Measurements from ENCODE around the gene CEP120. TPM values are rescaled to one million over a fixed set of nuclear protein-coding genes. Genes with fewer than 3 reads are reported as not detected.

Gene CEP120
- total and polyA plus RNA-seq, 2 experiments from 2014 or later: 7.5 to 16.4 TPM

GRCh38 chr5:123449424-123449974 lies 26.3 kb upstream of the CEP120 start:
- TF ChIP-seq EZH2 (IDR thresholded peaks at IDR 0.05; ENCODE audit: insufficient read depth, poor library complexity, severe bottlenecking) (no peak), EZH2phosphoT487 (IDR thresholded peaks at IDR 0.05; ENCODE audit: insufficient read depth, low read depth) (no peak)
- H3K27ac ChIP-seq: no peak overlapping the region
- H3K4me3 ChIP-seq: no peak overlapping the region
- no peaks in the 10 kb centered on the region for H3K79me2 ChIP-seq (ENCODE audit: insufficient read depth)
- H3K9me3 ChIP-seq (ENCODE audit: low read depth): no peaks in the 10 kb centered on the region
- 85 to 94% methylated on average over 2 of the region's 2 CpGs for WGBS, 2 experiments (ENCODE audit: low coverage in 1 of 2, low lambda C conversion rate in 2 of 2, missing lambda C conversion rate in 2 of 2)
- H3F3A ChIP-seq (ENCODE audit: insufficient read depth): no peaks in the 10 kb centered on the region
- H3K4me1 ChIP-seq (ENCODE audit: insufficient read depth): no peaks in the 10 kb centered on the region
- DNase-seq: no peak
- no peaks in the 10 kb centered on the region for H3K9me2 ChIP-seq (ENCODE audit: insufficient read depth)
- no peak overlapping the region for H3K9ac ChIP-seq
- H3K36me3 ChIP-seq (ENCODE audit: low read depth): no peaks in the 10 kb centered on the region
- no peaks in the 10 kb centered on the region for H4K20me1 ChIP-seq (ENCODE audit: insufficient read depth)
- H3K4me2 ChIP-seq (ENCODE audit: unreplicated experiment): no peak overlapping the region
- H2AFZ ChIP-seq: no peak overlapping the region; the same call in 1 of the 2 replicates
- no peaks in the 10 kb centered on the region for H3K27me3 ChIP-seq (replicated peaks; ENCODE audit: insufficient read depth)
- in situ Hi-C loops (cut with MboI): no loop called here

GRCh38 chr5:123448743-123449142 lies 25.5 kb upstream of the CEP120 start:
- in situ Hi-C loops (cut with MboI): no loop called here
- no peaks in the 10 kb centered on the region for H4K20me1 ChIP-seq (ENCODE audit: insufficient read depth)
- no peak overlapping the region for H3K9ac ChIP-seq
- no peaks in the 10 kb centered on the region for H3K9me3 ChIP-seq (ENCODE audit: low read depth)
- no peaks in the 10 kb centered on the region for H3F3A ChIP-seq (ENCODE audit: insufficient read depth)
- TF ChIP-seq EZH2phosphoT487 (IDR thresholded peaks at IDR 0.05; ENCODE audit: insufficient read depth, low read depth): no peak
- TF ChIP-seq EZH2 (IDR thresholded peaks at IDR 0.05; ENCODE audit: insufficient read depth, poor library complexity, severe bottlenecking): no peak
- H3K79me2 ChIP-seq (ENCODE audit: insufficient read depth): no peaks in the 10 kb centered on the region
- WGBS, 2 experiments (ENCODE audit: low coverage in 1 of 2, low lambda C conversion rate in 2 of 2, missing lambda C conversion rate in 2 of 2): 85 to 87% methylated on average over 6 of the region's 6 CpGs
- H3K4me2 ChIP-seq (ENCODE audit: unreplicated experiment): no peak overlapping the region
- H3K4me1 ChIP-seq (ENCODE audit: insufficient read depth): no peaks in the 10 kb centered on the region
- no peak for DNase-seq
- no peaks in the 10 kb centered on the region for H3K27me3 ChIP-seq (replicated peaks; ENCODE audit: insufficient read depth)
- H3K9me2 ChIP-seq (ENCODE audit: insufficient read depth): no peaks in the 10 kb centered on the region
- no peak overlapping the region for H3K27ac ChIP-seq
- H3K36me3 ChIP-seq (ENCODE audit: low read depth): no peaks in the 10 kb centered on the region
- H3K4me3 ChIP-seq: no peak overlapping the region
- H2AFZ ChIP-seq: no peak overlapping the region

DNA sequence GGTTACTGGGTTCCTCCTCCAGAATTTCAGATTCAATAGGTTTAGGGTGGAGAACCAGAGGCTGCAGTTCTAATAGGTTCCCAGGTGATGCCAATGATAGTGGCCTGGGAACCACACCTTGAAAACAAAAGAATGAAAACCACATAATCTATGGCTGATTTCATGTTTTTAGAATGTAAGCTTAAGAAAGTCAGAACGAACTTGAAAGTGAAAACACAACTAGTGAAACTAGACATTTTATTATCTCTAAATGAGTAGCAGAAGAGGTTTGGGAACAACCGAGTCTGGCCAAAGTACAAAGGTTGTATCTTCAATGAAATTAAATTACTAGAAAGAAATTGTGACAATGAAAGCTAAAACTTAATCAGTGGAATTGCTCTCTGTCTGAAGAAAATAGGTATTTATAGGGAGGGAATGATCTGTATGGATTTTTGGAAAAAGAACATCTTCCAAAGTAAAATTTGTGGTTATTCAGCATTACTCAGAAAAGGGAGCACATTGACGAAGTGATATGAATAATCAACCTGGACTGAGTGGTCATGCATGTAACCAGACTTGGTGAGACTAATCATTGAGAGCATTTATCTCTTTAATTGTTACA lies 24.9 kb upstream of the CEP120 start:
- Histone ChIP-seq H3K4me1 (ENCODE audit: insufficient read depth) (no peaks in the 10 kb centered on the region), H3K36me3 (ENCODE audit: low read depth) (no peaks in the 10 kb centered on the region), H4K20me1 (ENCODE audit: insufficient read depth) (no peaks in the 10 kb centered on the region), H3K9me3 (ENCODE audit: low read depth) (no peaks in the 10 kb centered on the region), H3F3A (ENCODE audit: insufficient read depth) (no peaks in the 10 kb centered on the region), H3K27me3 (replicated peaks; ENCODE audit: insufficient read depth) (no peaks in the 10 kb centered on the region), H3K4me3 (no peak overlapping the region), H3K27ac (no peak overlapping the region), H3K9ac (no peak overlapping the region), H3K4me2 (ENCODE audit: unreplicated experiment) (no peak overlapping the region), H3K9me2 (ENCODE audit: insufficient read depth) (no peaks in the 10 kb centered on the region), H3K79me2 (ENCODE audit: insufficient read depth) (no peaks in the 10 kb centered on the region), H2AFZ (no peak overlapping the region)
- in situ Hi-C loops (cut with MboI): no loop called here
- no peak for DNase-seq
- WGBS, 2 experiments (ENCODE audit: low coverage in 1 of 2, low lambda C conversion rate in 2 of 2, missing lambda C conversion rate in 2 of 2): 44 to 54% methylated on average over 3 of the region's 3 CpGs
- no peak for TF ChIP-seq EZH2phosphoT487 (IDR thresholded peaks at IDR 0.05; ENCODE audit: insufficient read depth, low read depth)
- TF ChIP-seq EZH2 (IDR thresholded peaks at IDR 0.05; ENCODE audit: insufficient read depth, poor library complexity, severe bottlenecking): no peak

DNA sequence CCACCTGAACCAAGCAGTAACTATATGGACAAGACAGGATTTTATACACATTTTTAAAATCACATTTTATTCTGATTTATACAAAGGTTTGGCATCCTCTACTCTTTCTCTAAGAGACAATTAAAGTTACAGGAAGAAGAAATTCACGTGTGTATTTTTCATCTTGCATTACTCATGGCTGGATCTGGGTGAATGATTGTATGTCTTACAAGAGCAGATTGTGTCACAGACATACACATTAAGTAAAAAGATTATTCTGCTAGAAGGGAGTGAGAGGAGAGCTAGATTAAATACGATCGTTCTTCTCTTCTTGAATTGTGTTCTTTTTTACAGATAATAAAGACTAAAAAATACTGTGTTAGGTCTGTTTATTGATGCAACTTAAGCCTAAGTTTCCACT lies 20.8 kb upstream of the CEP120 start:
- Histone ChIP-seq H3K4me1 (ENCODE audit: insufficient read depth) (no peaks in the 10 kb centered on the region), H3K36me3 (ENCODE audit: low read depth) (no peaks in the 10 kb centered on the region), H3K4me3 (no peak overlapping the region), H3K27ac (no peak overlapping the region), H3K79me2 (ENCODE audit: insufficient read depth) (no peaks in the 10 kb centered on the region), H3F3A (ENCODE audit: insufficient read depth) (no peaks in the 10 kb centered on the region), H4K20me1 (ENCODE audit: insufficient read depth) (no peaks in the 10 kb centered on the region), H3K9me2 (ENCODE audit: insufficient read depth) (no peaks in the 10 kb centered on the region), H2AFZ (no peak overlapping the region), H3K27me3 (replicated peaks; ENCODE audit: insufficient read depth) (no peaks in the 10 kb centered on the region), H3K9me3 (ENCODE audit: low read depth) (no peaks in the 10 kb centered on the region), H3K4me2 (ENCODE audit: unreplicated experiment) (no peak overlapping the region), H3K9ac (no peak overlapping the region)
- no peak for DNase-seq
- in situ Hi-C loops (cut with MboI): no loop called here
- TF ChIP-seq EZH2 (IDR thresholded peaks at IDR 0.05; ENCODE audit: insufficient read depth, poor library complexity, severe bottlenecking) (no peak), EZH2phosphoT487 (IDR thresholded peaks at IDR 0.05; ENCODE audit: insufficient read depth, low read depth) (no peak)
- 88 to 89% methylated on average over 3 of the region's 3 CpGs for WGBS, 2 experiments (ENCODE audit: low coverage in 1 of 2, low lambda C conversion rate in 2 of 2, missing lambda C conversion rate in 2 of 2)
